Astrocyte of the cerebellum (primary cell): ENCODE measurements around the gene RAPGEF5.

Experiments used
- DNase-seq: peaks from one replicate; pipeline ENCODE4 v3.0.0-alpha.2; 2011; ENCODE audit warnings: low read depth
- H3K4me3 ChIP-seq: 2 replicates; pipeline ENCODE4 v1.5.1; 2011; ENCODE audit warnings: mild to moderate bottlenecking, low read depth, low read length, moderate library complexity
- CTCF ChIP-seq: IDR thresholded peaks from 2 replicates; pipeline ENCODE4 v1.5.1; 2012; ENCODE audit warnings: low read length, low read depth, moderate library complexity, mild to moderate bottlenecking; ENCODE audit errors: missing control alignments
- in situ Hi-C: cut with HindIII; loops from 2 replicates; pipeline ENCODE4 v1.10.0; 2017; ENCODE audit warnings: low sequenced_read_pairs

The RAPGEF5 gene

DNA sequence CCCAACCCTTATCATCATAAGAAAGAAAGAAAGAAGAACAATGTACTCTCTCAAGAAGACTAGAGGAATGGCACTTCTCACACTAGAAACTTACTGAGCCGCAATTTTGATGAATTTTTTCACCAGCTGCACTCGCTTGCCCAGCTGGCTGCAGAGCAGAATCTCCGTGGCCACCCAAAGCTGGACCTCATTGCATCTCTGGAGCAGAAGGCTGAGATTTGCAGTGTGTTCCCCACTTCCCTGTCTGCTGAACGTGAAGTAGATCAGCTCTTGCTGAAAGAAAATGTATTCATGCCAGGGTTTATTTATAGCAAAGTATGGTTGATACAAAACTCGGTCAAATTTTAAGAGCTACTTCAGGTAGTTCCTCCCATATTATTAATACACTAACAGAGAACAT lies 212.0 kb downstream of the RAPGEF5 start:
- in situ Hi-C loops = no loop called here
- H3K4me3 ChIP-seq = no peak overlapping the region
- no peak for DNase-seq
- no peak for TF ChIP-seq CTCF

- no peak overlapping the region for H3K4me3 ChIP-seq
- no peak for DNase-seq
- TF ChIP-seq CTCF = no peak
- in situ Hi-C loops = no loop called here
These were observed 213.5 kb downstream of the RAPGEF5 start for GRCh38 chr7:22143491-22143890.

DNA sequence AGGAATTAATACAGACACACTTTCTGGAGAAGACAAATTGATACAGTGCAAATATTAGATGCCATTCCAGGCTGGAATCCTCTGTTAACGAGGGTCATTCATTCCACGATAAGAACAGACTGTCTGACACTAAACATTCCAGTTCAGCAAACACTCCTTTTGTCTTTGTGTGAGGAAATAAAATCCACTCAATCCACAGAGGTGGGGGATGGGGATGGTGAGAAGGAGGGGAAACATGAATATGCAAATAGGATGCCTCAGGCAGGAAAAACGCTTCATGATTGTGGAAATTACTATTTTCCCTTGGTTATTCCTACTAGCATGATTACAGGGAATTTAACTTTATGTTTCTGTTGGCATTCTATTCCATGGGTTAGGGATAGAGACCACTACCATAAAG lies 214.4 kb downstream of the RAPGEF5 start:
- in situ Hi-C loops = no loop called here
- no peak for DNase-seq
- no peak overlapping the region for H3K4me3 ChIP-seq
- TF ChIP-seq CTCF = no peak

GRCh38 chr7:22141355-22141754 lies 215.6 kb downstream of the RAPGEF5 start:
- no peak for DNase-seq
- TF ChIP-seq CTCF = no peak
- H3K4me3 ChIP-seq = no peak overlapping the region
- in situ Hi-C loops = no loop called here

DNA sequence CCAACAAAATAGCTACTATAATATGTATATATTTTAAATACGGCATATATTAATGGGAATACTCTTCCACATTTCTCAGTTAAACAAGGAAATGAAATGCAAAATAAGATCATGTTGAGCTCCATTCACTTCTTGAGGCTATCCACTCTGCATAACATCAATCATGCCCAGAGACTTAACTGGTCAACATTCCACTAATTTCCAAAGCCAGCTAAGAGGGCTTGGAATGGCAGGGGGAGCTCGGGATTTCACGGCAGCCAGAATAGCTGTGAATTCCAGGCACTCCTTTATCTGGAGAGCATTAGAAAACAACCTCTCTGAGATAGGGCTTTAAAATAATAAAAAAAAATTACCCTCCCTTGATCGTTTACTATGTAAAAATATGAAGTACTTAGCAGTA lies 216.4 kb downstream of the RAPGEF5 start:
- no peak overlapping the region for H3K4me3 ChIP-seq
- TF ChIP-seq CTCF = no peak
- in situ Hi-C loops = no loop called here
- DNase-seq = no peak

DNA sequence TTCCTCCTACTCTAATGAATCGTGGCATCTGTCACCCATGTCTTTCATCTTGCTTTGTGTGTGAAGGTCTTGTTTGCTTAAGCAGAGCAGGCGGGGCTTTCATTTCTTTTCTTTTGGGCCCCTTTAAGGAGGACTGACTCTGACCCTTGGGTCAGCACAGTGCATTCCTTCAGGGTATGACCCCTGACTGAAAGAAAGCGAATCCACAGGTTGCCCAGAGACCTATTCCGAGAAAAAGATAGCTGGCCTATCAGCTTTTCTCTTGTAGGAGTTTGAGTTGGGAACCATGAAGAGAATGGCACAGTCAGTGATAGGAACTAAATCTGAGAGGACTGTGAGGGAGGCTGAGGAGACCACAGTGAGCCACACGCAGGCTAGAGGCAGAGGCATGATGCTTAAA lies 218.1 kb downstream of the RAPGEF5 start:
- in situ Hi-C loops = no loop called here
- DNase-seq = no peak
- no peak overlapping the region for H3K4me3 ChIP-seq
- TF ChIP-seq CTCF = no peak

DNA sequence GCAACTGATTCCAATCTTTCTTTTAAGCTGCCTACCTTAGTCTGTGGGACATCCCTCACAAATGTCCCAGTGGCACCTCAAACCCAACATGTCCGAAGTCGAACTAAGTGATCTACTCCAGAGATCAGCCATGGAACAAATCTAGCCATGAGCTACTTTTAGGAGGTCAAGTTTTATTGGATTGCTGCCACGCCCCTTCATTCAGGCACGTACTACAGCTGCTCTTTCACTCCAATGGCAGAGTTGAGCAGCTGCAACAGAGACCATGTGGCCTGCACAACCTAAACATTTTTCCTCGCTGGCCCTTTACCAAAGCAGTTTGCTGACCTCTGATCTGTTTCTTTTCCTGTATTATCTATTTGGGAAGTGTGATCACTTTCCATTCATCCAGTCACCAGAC lies 218.8 kb downstream of the RAPGEF5 start:
- no peak for TF ChIP-seq CTCF
- in situ Hi-C loops = no loop called here
- no peak for DNase-seq
- no peak overlapping the region for H3K4me3 ChIP-seq
